ENCODE data around the gene NDUFS6.

DNA sequence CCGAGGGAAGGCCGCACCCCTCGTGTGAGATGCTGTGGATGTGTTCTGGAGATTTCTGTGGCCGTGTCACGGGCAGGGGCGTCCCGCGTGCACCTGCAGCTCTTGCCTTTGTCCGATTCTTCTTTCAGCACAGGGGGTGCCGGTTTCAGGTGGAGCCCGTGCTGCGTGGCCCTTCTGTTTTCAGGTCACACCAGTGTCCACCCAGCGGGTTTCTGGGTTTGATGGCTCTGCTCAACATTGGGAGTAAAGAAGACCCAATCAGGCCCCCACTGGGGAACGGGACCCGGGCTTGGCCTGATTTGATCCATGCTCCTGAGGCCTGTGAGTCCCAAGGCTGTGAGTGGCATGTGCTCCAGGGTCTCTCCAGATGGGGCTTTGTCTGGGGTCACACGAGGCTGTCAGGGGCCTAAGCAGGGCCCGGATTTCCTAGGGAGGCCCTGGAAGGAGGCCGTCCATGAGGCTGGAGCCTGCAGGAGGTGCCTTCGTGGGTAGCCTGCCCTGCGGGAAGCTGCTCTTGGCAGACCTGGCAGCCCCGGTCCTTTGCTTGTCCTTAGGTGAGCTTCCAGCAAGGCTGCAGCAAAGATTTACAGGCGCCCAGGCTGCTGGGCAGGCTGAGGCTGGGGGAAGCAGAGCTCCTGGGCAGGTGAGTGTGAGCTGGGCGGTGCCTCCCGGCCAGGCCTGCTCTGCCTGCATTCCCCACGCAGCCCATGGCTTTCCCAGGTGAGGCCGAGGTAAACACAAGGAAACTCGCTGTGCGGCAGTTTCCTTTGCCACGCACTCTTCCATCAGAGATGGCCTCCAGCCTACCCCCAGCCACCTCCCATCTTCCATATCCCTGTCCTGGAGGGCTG, 14.4 kb upstream of the NDUFS6 start:
- TF ChIP-seq, protein P1, sequence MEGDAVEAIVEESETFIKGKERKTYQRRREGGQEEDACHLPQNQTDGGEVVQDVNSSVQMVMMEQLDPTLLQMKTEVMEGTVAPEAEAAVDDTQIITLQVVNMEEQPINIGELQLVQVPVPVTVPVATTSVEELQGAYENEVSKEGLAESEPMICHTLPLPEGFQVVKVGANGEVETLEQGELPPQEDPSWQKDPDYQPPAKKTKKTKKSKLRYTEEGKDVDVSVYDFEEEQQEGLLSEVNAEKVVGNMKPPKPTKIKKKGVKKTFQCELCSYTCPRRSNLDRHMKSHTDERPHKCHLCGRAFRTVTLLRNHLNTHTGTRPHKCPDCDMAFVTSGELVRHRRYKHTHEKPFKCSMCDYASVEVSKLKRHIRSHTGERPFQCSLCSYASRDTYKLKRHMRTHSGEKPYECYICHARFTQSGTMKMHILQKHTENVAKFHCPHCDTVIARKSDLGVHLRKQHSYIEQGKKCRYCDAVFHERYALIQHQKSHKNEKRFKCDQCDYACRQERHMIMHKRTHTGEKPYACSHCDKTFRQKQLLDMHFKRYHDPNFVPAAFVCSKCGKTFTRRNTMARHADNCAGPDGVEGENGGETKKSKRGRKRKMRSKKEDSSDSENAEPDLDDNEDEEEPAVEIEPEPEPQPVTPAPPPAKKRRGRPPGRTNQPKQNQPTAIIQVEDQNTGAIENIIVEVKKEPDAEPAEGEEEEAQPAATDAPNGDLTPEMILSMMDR (IDR thresholded peaks at IDR 0.05) = no peak
- no peak for TF ChIP-seq POLR2A (IDR thresholded peaks at IDR 0.05)
